Measurements from ENCODE around the gene DSG1.

Gene DSG1

DNA sequence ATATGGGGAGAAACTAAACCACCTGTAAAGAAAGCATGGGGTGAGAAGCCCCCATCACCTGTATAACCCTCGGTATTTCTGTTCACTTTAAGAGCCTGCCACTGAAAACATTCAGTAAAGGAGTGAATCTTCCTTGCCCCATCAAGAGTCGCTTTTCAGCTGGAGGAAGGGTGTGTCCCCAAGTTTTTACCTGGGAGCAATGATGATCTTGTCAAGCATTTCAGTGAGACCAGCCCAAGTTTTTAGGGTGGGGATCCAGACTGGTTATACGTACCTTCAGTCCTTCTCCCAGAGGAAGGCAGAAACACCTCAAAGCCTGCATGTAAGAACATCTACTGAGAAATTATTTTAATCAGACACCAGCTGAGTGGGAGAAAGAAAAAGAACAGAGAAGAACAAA is at the start of gene DSG1:
Gene DSG1 (plus strand): TSS at position 301 of the 400 bp plus-strand sequence. CDS start 141 bp downstream, outside the sequence.
- Histone ChIP-seq H3K9me3 (ENCODE audit: control insufficient read depth in 1 of 2, low read length in 2 of 2) (no peaks in the 10 kb centered on the region), H3K9ac (ENCODE audit: low read depth in 1 of 2, low read length in 2 of 2) (no peak within 1 kb of the TSS), H3K27ac (ENCODE audit: low read depth, low read length) (no peak within 1 kb of the TSS), H3K4me3 (ENCODE audit: low read depth in 1 of 2, low read length in 2 of 2) (no peak within 1 kb of the TSS), H3K27me3 (ENCODE audit: control insufficient read depth in 1 of 2, insufficient read depth in 2 of 2, low read length in 2 of 2) (no peaks in the 10 kb centered on the region), H3K36me3 (ENCODE audit: control insufficient read depth in 1 of 2, insufficient read depth in 2 of 2, low read length in 2 of 2) (no peaks in the 10 kb centered on the region), H3K4me1 (ENCODE audit: control insufficient read depth in 1 of 2, insufficient read depth in 2 of 2, low read length in 2 of 2) (no peaks in the 10 kb centered on the region)

DNA sequence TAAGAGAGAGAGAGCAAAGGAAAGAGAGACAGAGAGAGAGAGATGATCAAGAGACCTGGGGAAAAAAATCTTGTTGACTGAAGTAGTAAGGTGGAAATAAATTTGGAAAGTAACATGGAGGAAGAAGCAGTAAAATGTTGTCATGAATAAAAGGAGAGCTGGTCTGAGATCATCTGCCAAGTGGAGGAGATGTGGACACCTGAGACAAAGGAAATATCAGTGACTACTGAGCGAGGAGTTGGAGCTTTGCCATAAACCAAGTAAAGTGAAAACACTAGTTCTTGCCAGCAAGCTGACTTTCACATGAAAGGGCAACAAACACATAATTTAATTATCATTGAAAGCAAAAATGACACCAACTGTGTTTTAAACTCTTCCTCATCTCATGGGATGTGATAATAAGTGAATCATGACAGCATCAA is 49.0 kb upstream of the DSG1 start:
- H3K4me3 ChIP-seq (ENCODE audit: low read depth in 1 of 2, low read length in 2 of 2), result peak overlapping the region; percentile 20 to 25
- H3K9me3 ChIP-seq (ENCODE audit: control insufficient read depth in 1 of 2, low read length in 2 of 2), result no peaks in the 10 kb centered on the region
- H3K27ac ChIP-seq (ENCODE audit: low read depth, low read length), result no peak overlapping the region
- no peak overlapping the region for H3K9ac ChIP-seq (ENCODE audit: low read depth in 1 of 2, low read length in 2 of 2)
- peaks cover 4 to 12% of the 10 kb centered on the region in 2 donors for H3K4me1 ChIP-seq (ENCODE audit: control insufficient read depth in 1 of 2, insufficient read depth in 2 of 2, low read length in 2 of 2)
- no peaks in the 10 kb centered on the region for H3K36me3 ChIP-seq (ENCODE audit: control insufficient read depth in 1 of 2, insufficient read depth in 2 of 2, low read length in 2 of 2)
- H3K27me3 ChIP-seq (ENCODE audit: control insufficient read depth in 1 of 2, insufficient read depth in 2 of 2, low read length in 2 of 2), result no peaks in the 10 kb centered on the region

- Histone ChIP-seq H3K27ac (ENCODE audit: low read depth, low read length) (no peak overlapping the region), H3K36me3 (ENCODE audit: control insufficient read depth in 1 of 2, insufficient read depth in 2 of 2, low read length in 2 of 2) (no peaks in the 10 kb centered on the region), H3K4me3 (ENCODE audit: low read depth in 1 of 2, low read length in 2 of 2) (peak overlapping the region; percentile 20 to 25), H3K9me3 (ENCODE audit: control insufficient read depth in 1 of 2, low read length in 2 of 2) (no peaks in the 10 kb centered on the region), H3K4me1 (ENCODE audit: control insufficient read depth in 1 of 2, insufficient read depth in 2 of 2, low read length in 2 of 2) (peaks cover 4 to 16% of the 10 kb centered on the region in 2 donors), H3K27me3 (ENCODE audit: control insufficient read depth in 1 of 2, insufficient read depth in 2 of 2, low read length in 2 of 2) (no peaks in the 10 kb centered on the region), H3K9ac (ENCODE audit: low read depth in 1 of 2, low read length in 2 of 2) (no peak overlapping the region)
Observed at GRCh38 chr18:31269566-31269965, 48.4 kb upstream of the DSG1 start.

DNA sequence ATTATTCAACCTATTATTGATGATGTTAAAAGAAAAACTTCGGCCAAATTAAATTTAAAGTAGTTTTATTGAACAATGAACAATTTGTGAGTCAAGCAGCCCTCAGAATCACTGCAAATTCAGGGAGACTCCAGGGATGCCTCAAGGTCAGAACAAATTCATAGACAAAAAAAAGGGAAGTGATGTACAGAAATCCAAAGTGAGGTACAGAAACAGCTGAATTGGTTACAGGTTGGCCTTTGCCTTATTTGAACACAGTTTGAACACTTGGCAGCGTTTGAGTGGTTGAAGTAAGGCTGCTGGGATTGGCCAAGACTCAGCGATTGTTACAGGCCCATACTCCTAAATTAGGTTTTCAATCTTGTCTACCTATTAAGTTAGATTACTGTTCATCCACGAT is 47.4 kb upstream of the DSG1 start:
- Histone ChIP-seq H3K4me3 (ENCODE audit: low read depth in 1 of 2, low read length in 2 of 2) (no peak overlapping the region), H3K9me3 (ENCODE audit: control insufficient read depth in 1 of 2, low read length in 2 of 2) (no peaks in the 10 kb centered on the region), H3K27me3 (ENCODE audit: control insufficient read depth in 1 of 2, insufficient read depth in 2 of 2, low read length in 2 of 2) (no peaks in the 10 kb centered on the region), H3K4me1 (ENCODE audit: control insufficient read depth in 1 of 2, insufficient read depth in 2 of 2, low read length in 2 of 2) (peaks cover 8 to 23% of the 10 kb centered on the region in 2 donors), H3K9ac (ENCODE audit: low read depth in 1 of 2, low read length in 2 of 2) (no peak overlapping the region), H3K36me3 (ENCODE audit: control insufficient read depth in 1 of 2, insufficient read depth in 2 of 2, low read length in 2 of 2) (no peaks in the 10 kb centered on the region), H3K27ac (ENCODE audit: low read depth, low read length) (no peak overlapping the region)

DNA sequence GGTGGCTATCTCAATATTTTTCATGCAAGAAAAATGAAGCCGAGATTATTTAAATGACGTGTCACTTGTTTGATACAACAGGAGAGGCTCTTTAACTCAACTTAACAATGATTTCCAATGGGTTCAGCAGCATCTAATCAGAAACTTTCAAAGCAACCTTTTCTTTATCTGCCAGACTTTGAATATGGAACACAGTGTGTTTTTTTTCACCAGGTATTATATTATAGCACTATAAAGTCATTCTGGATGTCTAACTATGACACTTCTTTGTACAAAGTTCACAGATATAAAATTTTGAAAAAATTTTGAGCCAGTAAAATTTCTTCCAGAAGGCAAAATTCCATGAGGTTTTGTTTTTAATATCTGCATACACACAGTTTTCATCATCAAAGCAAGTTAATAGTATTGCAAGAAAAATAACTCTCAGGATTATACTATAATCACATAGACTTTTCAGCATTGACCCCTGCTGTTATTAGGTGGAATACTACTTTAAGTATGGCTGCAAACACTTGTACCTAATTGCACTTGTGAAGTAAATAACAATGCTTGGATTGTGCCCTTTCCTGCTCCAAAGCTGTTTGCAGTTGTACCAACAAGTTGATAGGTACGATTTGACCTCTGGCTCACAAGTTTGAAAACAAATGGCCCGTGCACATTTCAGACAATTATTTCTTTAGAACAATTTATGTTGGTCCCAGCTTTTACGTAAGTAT is 44.0 kb upstream of the DSG1 start:
- Histone ChIP-seq H3K4me1 (ENCODE audit: control insufficient read depth in 1 of 2, insufficient read depth in 2 of 2, low read length in 2 of 2) (peaks cover 14 to 38% of the 10 kb centered on the region in 2 donors), H3K27me3 (ENCODE audit: control insufficient read depth in 1 of 2, insufficient read depth in 2 of 2, low read length in 2 of 2) (no peaks in the 10 kb centered on the region), H3K9me3 (ENCODE audit: control insufficient read depth in 1 of 2, low read length in 2 of 2) (no peaks in the 10 kb centered on the region), H3K27ac (ENCODE audit: low read depth, low read length) (no peak overlapping the region), H3K36me3 (ENCODE audit: control insufficient read depth in 1 of 2, insufficient read depth in 2 of 2, low read length in 2 of 2) (no peaks in the 10 kb centered on the region), H3K4me3 (ENCODE audit: low read depth in 1 of 2, low read length in 2 of 2) (no peak overlapping the region), H3K9ac (ENCODE audit: low read depth in 1 of 2, low read length in 2 of 2) (no peak overlapping the region)

DNA sequence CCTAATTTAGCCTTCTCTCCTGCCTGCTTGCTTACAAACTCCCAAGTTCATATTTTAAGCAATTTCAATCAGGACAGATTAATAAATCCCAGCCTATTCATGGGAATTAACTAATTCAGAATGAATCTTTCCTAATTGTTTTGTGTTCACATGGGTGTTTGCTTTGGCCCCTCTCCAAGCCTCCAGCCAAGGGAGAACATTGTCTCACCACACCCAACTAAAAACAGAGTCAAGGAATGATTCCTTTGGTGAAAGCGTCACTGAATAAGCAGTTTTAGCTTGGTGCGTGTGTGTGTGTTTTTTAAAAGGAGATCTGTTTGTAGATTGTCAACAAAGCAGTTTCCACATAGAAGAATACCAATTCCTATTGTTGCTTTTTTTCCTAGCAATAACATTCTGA is 43.0 kb upstream of the DSG1 start:
- Histone ChIP-seq H3K27me3 (ENCODE audit: control insufficient read depth in 1 of 2, insufficient read depth in 2 of 2, low read length in 2 of 2) (no peaks in the 10 kb centered on the region), H3K9me3 (ENCODE audit: control insufficient read depth in 1 of 2, low read length in 2 of 2) (no peaks in the 10 kb centered on the region), H3K4me3 (ENCODE audit: low read depth in 1 of 2, low read length in 2 of 2) (no peak overlapping the region), H3K4me1 (ENCODE audit: control insufficient read depth in 1 of 2, insufficient read depth in 2 of 2, low read length in 2 of 2) (peaks cover 10 to 35% of the 10 kb centered on the region in 2 donors), H3K27ac (ENCODE audit: low read depth, low read length) (no peak overlapping the region), H3K36me3 (ENCODE audit: control insufficient read depth in 1 of 2, insufficient read depth in 2 of 2, low read length in 2 of 2) (no peaks in the 10 kb centered on the region), H3K9ac (ENCODE audit: low read depth in 1 of 2, low read length in 2 of 2) (no peak overlapping the region)

DNA sequence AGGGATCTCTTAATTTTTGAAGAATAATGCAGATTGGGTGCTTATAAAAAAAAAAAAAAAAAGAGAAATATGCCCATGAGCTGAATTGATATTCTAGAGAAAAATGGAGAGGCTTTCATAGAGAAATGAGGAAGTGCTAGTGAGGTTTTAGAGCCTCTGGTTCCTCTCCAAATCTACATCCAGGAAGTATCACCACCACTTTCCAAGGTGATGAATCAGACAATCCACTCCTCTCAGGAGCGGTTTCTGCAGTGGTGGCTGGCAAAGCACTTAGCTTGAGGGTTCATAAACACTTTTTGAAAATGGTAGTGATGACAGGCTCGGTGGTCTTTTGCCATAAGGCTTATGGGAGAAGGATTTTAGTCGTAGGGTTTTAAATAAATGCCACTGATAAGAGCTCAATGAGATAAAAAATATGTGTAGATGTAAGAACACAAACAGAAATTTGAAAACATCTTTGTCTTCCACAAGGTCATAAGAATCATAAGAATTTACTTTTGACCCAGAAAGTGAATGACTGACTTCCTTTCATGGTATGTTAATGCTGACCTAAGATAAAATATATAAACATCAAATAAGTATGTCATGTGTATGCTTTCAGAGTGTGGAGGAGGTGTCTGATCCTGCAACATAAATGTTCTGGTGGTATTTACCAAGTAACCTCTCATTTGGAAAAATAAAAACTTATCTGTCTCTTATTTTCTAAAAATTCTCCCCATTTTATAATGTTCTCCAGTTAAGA is 42.1 kb upstream of the DSG1 start:
- Histone ChIP-seq H3K9ac (ENCODE audit: low read depth in 1 of 2, low read length in 2 of 2) (no peak overlapping the region), H3K36me3 (ENCODE audit: control insufficient read depth in 1 of 2, insufficient read depth in 2 of 2, low read length in 2 of 2) (no peaks in the 10 kb centered on the region), H3K27me3 (ENCODE audit: control insufficient read depth in 1 of 2, insufficient read depth in 2 of 2, low read length in 2 of 2) (no peaks in the 10 kb centered on the region), H3K27ac (ENCODE audit: low read depth, low read length) (no peak overlapping the region), H3K4me1 (ENCODE audit: control insufficient read depth in 1 of 2, insufficient read depth in 2 of 2, low read length in 2 of 2) (peaks cover 10 to 35% of the 10 kb centered on the region in 2 donors), H3K4me3 (ENCODE audit: low read depth in 1 of 2, low read length in 2 of 2) (no peak overlapping the region), H3K9me3 (ENCODE audit: control insufficient read depth in 1 of 2, low read length in 2 of 2) (no peaks in the 10 kb centered on the region)

DNA sequence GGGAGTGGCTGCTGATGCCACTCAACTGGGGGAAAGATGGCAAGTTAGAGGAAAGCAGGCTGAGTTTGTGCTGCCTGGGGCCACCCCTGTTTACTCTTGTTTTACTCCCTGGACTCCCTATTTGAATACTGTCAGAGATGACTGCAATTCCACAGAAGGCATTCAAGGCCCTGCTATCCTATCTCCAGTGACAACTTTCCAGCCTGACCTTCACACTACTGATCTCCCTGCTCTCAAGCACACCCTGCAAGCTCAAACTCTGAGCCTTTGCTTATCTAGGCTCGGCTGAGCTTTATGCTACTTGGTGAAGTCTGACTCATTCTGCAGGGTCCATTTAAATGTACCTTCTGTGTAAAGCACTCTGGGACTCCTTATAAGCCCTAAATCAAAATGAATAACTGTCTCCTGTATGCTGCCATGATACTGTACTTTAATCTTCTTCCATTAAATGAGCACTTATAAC is 39.3 kb upstream of the DSG1 start:
- H3K27me3 ChIP-seq (ENCODE audit: control insufficient read depth in 1 of 2, insufficient read depth in 2 of 2, low read length in 2 of 2), result no peaks in the 10 kb centered on the region
- H3K9ac ChIP-seq (ENCODE audit: low read depth in 1 of 2, low read length in 2 of 2), result no peak overlapping the region
- H3K27ac ChIP-seq (ENCODE audit: low read depth, low read length), result no peak overlapping the region
- H3K4me1 ChIP-seq (ENCODE audit: control insufficient read depth in 1 of 2, insufficient read depth in 2 of 2, low read length in 2 of 2), result peaks cover 10 to 33% of the 10 kb centered on the region in 2 donors
- H3K4me3 ChIP-seq (ENCODE audit: low read depth in 1 of 2, low read length in 2 of 2), result no peak overlapping the region
- H3K9me3 ChIP-seq (ENCODE audit: control insufficient read depth in 1 of 2, low read length in 2 of 2), result no peaks in the 10 kb centered on the region
- H3K36me3 ChIP-seq (ENCODE audit: control insufficient read depth in 1 of 2, insufficient read depth in 2 of 2, low read length in 2 of 2), result no peaks in the 10 kb centered on the region

DNA sequence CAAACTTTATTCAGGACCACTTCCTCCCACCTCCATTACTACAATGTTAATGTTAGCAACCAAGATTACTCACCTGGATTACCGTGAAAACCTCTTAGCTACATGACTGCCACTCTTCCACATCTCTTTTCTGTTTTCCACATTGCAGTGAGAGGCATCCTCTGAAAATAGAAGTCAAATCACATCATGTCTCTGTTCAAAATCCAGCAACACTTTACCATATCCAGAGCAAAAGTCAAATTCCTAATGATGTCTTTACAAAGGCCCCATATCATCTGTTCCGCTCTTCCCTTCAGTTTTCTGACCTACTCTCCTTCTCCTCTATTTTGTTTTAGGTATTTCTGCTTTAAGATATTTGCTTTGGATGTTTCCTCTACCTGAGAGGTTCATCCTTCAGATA is 37.5 kb upstream of the DSG1 start:
- H3K27ac ChIP-seq (ENCODE audit: low read depth, low read length), result no peak overlapping the region
- H3K9ac ChIP-seq (ENCODE audit: low read depth in 1 of 2, low read length in 2 of 2), result no peak overlapping the region
- H3K36me3 ChIP-seq (ENCODE audit: control insufficient read depth in 1 of 2, insufficient read depth in 2 of 2, low read length in 2 of 2), result no peaks in the 10 kb centered on the region
- no peak overlapping the region for H3K4me3 ChIP-seq (ENCODE audit: low read depth in 1 of 2, low read length in 2 of 2)
- no peaks in the 10 kb centered on the region for H3K27me3 ChIP-seq (ENCODE audit: control insufficient read depth in 1 of 2, insufficient read depth in 2 of 2, low read length in 2 of 2)
- H3K9me3 ChIP-seq (ENCODE audit: control insufficient read depth in 1 of 2, low read length in 2 of 2), result no peaks in the 10 kb centered on the region
- peaks cover 5 to 19% of the 10 kb centered on the region in 2 donors for H3K4me1 ChIP-seq (ENCODE audit: control insufficient read depth in 1 of 2, insufficient read depth in 2 of 2, low read length in 2 of 2)

- Histone ChIP-seq H3K27ac (ENCODE audit: low read depth, low read length) (no peak overlapping the region), H3K27me3 (ENCODE audit: control insufficient read depth in 1 of 2, insufficient read depth in 2 of 2, low read length in 2 of 2) (no peaks in the 10 kb centered on the region), H3K36me3 (ENCODE audit: control insufficient read depth in 1 of 2, insufficient read depth in 2 of 2, low read length in 2 of 2) (no peaks in the 10 kb centered on the region), H3K4me1 (ENCODE audit: control insufficient read depth in 1 of 2, insufficient read depth in 2 of 2, low read length in 2 of 2) (peaks cover 5 to 14% of the 10 kb centered on the region in 2 donors), H3K4me3 (ENCODE audit: low read depth in 1 of 2, low read length in 2 of 2) (no peak overlapping the region), H3K9ac (ENCODE audit: low read depth in 1 of 2, low read length in 2 of 2) (no peak overlapping the region), H3K9me3 (ENCODE audit: control insufficient read depth in 1 of 2, low read length in 2 of 2) (peaks cover 0 to 4% of the 10 kb centered on the region in 2 donors)
Observed at GRCh38 chr18:31281437-31281836, 36.5 kb upstream of the DSG1 start.

Measured in duodenal mucosa (tissue), 2 donors.